Gastroesophageal sphincter (tissue), 3 donors: ENCODE data around the gene LARGE1.

ENCODE experiments used
- CTCF ChIP-seq, 4 experiments: fragments of 200-600 bp in 2 of 4; fragments of 450-650 bp in 2 of 4; sonication (generic) in 1 of 4; IDR thresholded peaks; one replicate each; pipeline ENCODE4 v1.5.1; 2017 to 2019; ENCODE audit warnings: antibody characterized with exemption in 4 of 4, mild to moderate bottlenecking in 2 of 4, moderate library complexity in 2 of 4
- EP300 ChIP-seq: sonication (generic); formaldehyde crosslinking; IDR thresholded peaks from one replicate; pipeline ENCODE4 v1.6.1; 2017; ENCODE audit warnings: antibody characterized with exemption, mild to moderate bottlenecking
- POLR2A ChIP-seq, 2 donors: fragments of 450-650 bp; IDR thresholded peaks; one replicate each; pipeline ENCODE4 v1.6.1; 2017; ENCODE audit warnings: antibody characterized with exemption in 2 of 2, mild to moderate bottlenecking in 2 of 2, moderate library complexity in 1 of 2

- no peak for TF ChIP-seq CTCF (IDR thresholded peaks at IDR 0.05)
- TF ChIP-seq POLR2A (IDR thresholded peaks at IDR 0.05), result no peak
- TF ChIP-seq EP300, result no peak
These were observed 377.6 kb downstream of the LARGE1 start for GRCh38 chr22:33542722-33543121.
